CD4-positive, alpha-beta T cell (primary cell): ENCODE results near the gene ANKRD16. TPM values are rescaled to one million over a fixed set of nuclear protein-coding genes. Genes with fewer than 3 reads are reported as not detected.

ENCODE experiments used
- ATAC-seq: fragments of 200-7000 bp; cut with Tn5 transposase; one replicate; pipeline ENCODE4 v1.10.0; 2022; ENCODE audit warnings: mild to moderate bottlenecking; ENCODE audit not compliant: poor library complexity
- CTCF ChIA-PET: fragments of 350-600 bp; sonication (Branson Sonifier 250); formaldehyde crosslinking; loops from one replicate; lab custom pipeline; 2021; ENCODE audit warnings: antibody characterized with exemption, inconsistent platforms; lab: Charles Lee
- POLR2A ChIA-PET: fragments of 350-600 bp; sonication (Branson Sonifier 250); formaldehyde crosslinking; loops from one replicate; lab custom pipeline; 2021; ENCODE audit warnings: antibody characterized with exemption, inconsistent platforms; lab: Charles Lee
- DNase-seq, 14 experiments: peaks; one replicate each; pipeline ENCODE4 v3.0.0-alpha.2; 2013 to 2020; ENCODE audit warnings: mixed read lengths in 2 of 14
- H3K27ac ChIP-seq, 2 donors: one replicate each; pipeline versions ENCODE4 v1.5.1 to v1.7.0; 2013; ENCODE audit warnings: low read length in 2 of 2, low read depth in 1 of 2, mild to moderate bottlenecking in 1 of 2
- H3K27me3 ChIP-seq, 2 experiments: 1 replicate in 1 of 2; 2 replicates in 1 of 2; pipeline versions ENCODE4 v1.6.1 to v1.7.0; 2013; ENCODE audit warnings: low read length in 2 of 2, control low read depth in 1 of 2, mild to moderate bottlenecking in 1 of 2, moderate library complexity in 1 of 2; ENCODE audit not compliant: insufficient read depth in 2 of 2, control insufficient read depth in 1 of 2
- H3K36me3 ChIP-seq: one replicate; pipeline ENCODE4 v1.6.1; 2013; ENCODE audit warnings: low read length, control low read depth; ENCODE audit not compliant: insufficient read depth
- H3K4me1 ChIP-seq: one replicate; pipeline ENCODE4 v1.6.1; 2013; ENCODE audit warnings: low read length, control low read depth; ENCODE audit not compliant: insufficient read depth
- H3K4me3 ChIP-seq: one replicate; pipeline ENCODE4 v1.5.1; 2013; ENCODE audit warnings: mild to moderate bottlenecking, low read length, moderate library complexity
- H3K9me3 ChIP-seq, 2 experiments: 1 replicate in 1 of 2; 2 replicates in 1 of 2; pipeline versions ENCODE4 v1.6.1 to v1.7.0; 2013; ENCODE audit warnings: low read length in 2 of 2, mild to moderate bottlenecking in 2 of 2, control low read depth in 1 of 2, moderate library complexity in 1 of 2; ENCODE audit not compliant: control insufficient read depth in 1 of 2, insufficient read depth in 1 of 2
- H3K27ac Mint-ChIP-seq: one replicate; pipeline ENCODE4 v1.8.0; 2020; ENCODE audit warnings: mixed read lengths
- H3K27me3 Mint-ChIP-seq: one replicate; pipeline ENCODE4 v1.8.0; 2021; ENCODE audit warnings: mixed read lengths
- H3K36me3 Mint-ChIP-seq: one replicate; pipeline ENCODE4 v1.8.0; 2021; ENCODE audit warnings: low read depth, mixed read lengths
- H3K4me1 Mint-ChIP-seq: one replicate; pipeline ENCODE4 v1.8.0; 2021; ENCODE audit warnings: low read depth, mixed read lengths
- H3K4me3 Mint-ChIP-seq: one replicate; pipeline ENCODE4 v1.8.0; 2020; ENCODE audit warnings: mild to moderate bottlenecking, mixed read lengths
- H3K9me3 Mint-ChIP-seq: one replicate; pipeline ENCODE4 v1.8.0; 2020; ENCODE audit warnings: mixed read lengths
- intact Hi-C, 2 experiments: fragments of 100-400 bp; cut with DNase I in 1 of 2; cut with micrococcal nuclease in 1 of 2; formaldehyde crosslinking; loops; one replicate each; pipeline versions ENCODE4 v1.15.1 to v1.9.0; 2023 to 2025; cut with DNase I, micrococcal nuclease
- total RNA-seq, 174 experiments: library from RNA in 2 of 174; stranded (reverse) in 2 of 174; gene quantifications; one replicate each; pipeline ENCODE4 v1.2.3 and lab custom pipeline; 2021 to 2026
- TF ChIP-seq, protein P1 (sequence below): fragments of 200-600 bp; IDR thresholded peaks from one replicate; pipeline ENCODE4 v1.8.0; 2022; ENCODE audit warnings: antibody characterized with exemption, mild to moderate bottlenecking

Gene ANKRD16
- total RNA-seq, 2 experiments from 2014 or later, result 1.4 to 1.8 TPM

DNA sequence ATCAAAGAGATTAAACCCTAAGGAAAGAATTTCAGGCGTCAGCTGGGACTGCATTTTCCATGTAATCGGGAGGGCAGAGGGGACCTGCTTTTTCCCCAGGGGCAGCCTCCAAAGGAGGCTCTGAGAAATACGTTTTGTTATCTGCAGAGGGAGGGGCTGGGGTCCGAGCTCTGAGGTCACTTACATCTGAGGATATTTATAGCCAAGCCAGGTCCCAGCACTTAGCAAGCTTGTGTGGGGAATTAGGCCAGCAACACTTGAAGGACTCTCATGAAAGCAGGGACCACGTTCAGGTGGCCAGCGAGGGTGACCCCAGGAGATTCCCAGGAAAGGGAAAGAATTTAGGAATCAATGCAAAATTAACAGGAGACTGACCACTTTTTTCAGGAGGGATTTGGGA, 55.9 kb downstream of the ANKRD16 start:
- Mint-ChIP-seq H3K4me3 (no peak overlapping the region), H3K4me1 (no peaks in the 10 kb centered on the region), H3K9me3 (no peaks in the 10 kb centered on the region), H3K27me3 (no peaks in the 10 kb centered on the region), H3K27ac (no peak overlapping the region), H3K36me3 (no peaks in the 10 kb centered on the region)
- no peaks in the 10 kb centered on the region for H3K9me3 ChIP-seq
- H3K27ac ChIP-seq, result no peak overlapping the region
- H3K4me3 ChIP-seq, result no peak overlapping the region
- TF ChIP-seq, protein P1, sequence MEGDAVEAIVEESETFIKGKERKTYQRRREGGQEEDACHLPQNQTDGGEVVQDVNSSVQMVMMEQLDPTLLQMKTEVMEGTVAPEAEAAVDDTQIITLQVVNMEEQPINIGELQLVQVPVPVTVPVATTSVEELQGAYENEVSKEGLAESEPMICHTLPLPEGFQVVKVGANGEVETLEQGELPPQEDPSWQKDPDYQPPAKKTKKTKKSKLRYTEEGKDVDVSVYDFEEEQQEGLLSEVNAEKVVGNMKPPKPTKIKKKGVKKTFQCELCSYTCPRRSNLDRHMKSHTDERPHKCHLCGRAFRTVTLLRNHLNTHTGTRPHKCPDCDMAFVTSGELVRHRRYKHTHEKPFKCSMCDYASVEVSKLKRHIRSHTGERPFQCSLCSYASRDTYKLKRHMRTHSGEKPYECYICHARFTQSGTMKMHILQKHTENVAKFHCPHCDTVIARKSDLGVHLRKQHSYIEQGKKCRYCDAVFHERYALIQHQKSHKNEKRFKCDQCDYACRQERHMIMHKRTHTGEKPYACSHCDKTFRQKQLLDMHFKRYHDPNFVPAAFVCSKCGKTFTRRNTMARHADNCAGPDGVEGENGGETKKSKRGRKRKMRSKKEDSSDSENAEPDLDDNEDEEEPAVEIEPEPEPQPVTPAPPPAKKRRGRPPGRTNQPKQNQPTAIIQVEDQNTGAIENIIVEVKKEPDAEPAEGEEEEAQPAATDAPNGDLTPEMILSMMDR, result no peak
- H3K27me3 ChIP-seq, result no peaks in the 10 kb centered on the region
- DNase-seq (no peak), ATAC-seq (no peak)
- H3K36me3 ChIP-seq, result no peaks in the 10 kb centered on the region
- ChIA-PET CTCF (no interaction called here), POLR2A (no interaction called here)
- intact Hi-C loops, result no loop called here
- H3K4me1 ChIP-seq, result no peaks in the 10 kb centered on the region

DNA sequence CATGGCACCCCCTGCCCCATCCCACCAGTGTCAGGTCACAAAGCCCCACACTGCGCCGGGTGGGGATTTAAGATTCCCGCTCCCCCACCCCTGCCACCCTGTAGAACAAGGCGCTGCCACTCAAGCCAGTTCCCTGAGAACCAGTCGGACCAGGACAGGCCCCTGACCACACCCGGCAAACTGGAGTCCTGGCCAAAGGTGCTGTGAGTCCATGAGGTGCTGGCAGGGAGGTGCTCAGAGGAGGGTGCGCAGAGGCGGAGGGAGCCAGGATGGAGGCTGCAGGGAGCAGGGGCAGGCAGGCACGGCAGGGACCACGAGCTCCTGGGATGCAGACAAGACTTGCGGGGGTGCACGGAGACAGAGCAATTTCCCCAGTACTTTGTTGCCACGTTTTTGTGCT, 56.7 kb downstream of the ANKRD16 start:
- H3K36me3 Mint-ChIP-seq, result no peaks in the 10 kb centered on the region
- Histone ChIP-seq H3K27me3 (no peaks in the 10 kb centered on the region), H3K27ac (no peak overlapping the region), H3K9me3 (no peaks in the 10 kb centered on the region), H3K36me3 (no peaks in the 10 kb centered on the region), H3K4me1 (no peaks in the 10 kb centered on the region), H3K4me3 (no peak overlapping the region)
- ChIA-PET POLR2A (no interaction called here), CTCF (no interaction called here)
- no peak overlapping the region for H3K27ac Mint-ChIP-seq
- intact Hi-C loops, result no loop called here
- no peak overlapping the region for H3K4me3 Mint-ChIP-seq
- TF ChIP-seq, protein P1, result no peak
- H3K27me3 Mint-ChIP-seq, result no peaks in the 10 kb centered on the region
- ATAC-seq (no peak), DNase-seq (no peak)
- H3K4me1 Mint-ChIP-seq, result no peaks in the 10 kb centered on the region
- H3K9me3 Mint-ChIP-seq, result no peaks in the 10 kb centered on the region

DNA sequence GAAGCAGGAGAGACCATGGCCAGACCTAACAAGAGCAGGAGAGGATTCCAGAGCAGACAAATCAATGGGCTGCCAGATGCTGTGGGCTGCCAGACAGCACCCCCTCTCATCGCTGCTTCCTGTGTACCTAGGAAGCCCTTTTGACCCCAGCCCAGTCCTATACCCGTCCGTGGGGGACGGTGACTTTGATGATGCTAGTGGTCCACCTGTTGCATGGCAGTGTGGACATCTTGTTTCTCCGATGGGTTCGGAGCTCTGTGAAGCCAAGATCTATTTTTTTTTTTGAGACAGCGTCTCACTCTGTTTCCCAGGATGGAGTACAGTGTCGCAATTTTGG, 58.3 kb downstream of the ANKRD16 start:
- no peak for ATAC-seq
- POLR2A ChIA-PET, result no interaction called here

More for the DNA sequence above, 58.3 kb downstream of the ANKRD16 start:
- no peak overlapping the region for H3K27ac Mint-ChIP-seq
- H3K36me3 Mint-ChIP-seq, result no peaks in the 10 kb centered on the region
- H3K4me3 Mint-ChIP-seq, result no peak overlapping the region
- CTCF ChIA-PET, result no interaction called here
- H3K27ac ChIP-seq, result no peak overlapping the region
- H3K4me1 ChIP-seq, result no peaks in the 10 kb centered on the region
- intact Hi-C loops, result no loop called here
- no peaks in the 10 kb centered on the region for H3K36me3 ChIP-seq
- H3K27me3 Mint-ChIP-seq, result no peaks in the 10 kb centered on the region
- no peak for DNase-seq
- TF ChIP-seq, protein P1, result no peak
- H3K9me3 Mint-ChIP-seq, result no peaks in the 10 kb centered on the region
- no peaks in the 10 kb centered on the region for H3K9me3 ChIP-seq
- H3K27me3 ChIP-seq, result no peaks in the 10 kb centered on the region
- no peak overlapping the region for H3K4me3 ChIP-seq
- no peaks in the 10 kb centered on the region for H3K4me1 Mint-ChIP-seq
